H9 (cell line): ENCODE results near the gene ZNF724. TPM values are rescaled to one million over a fixed set of nuclear protein-coding genes. Genes with fewer than 3 reads are reported as not detected.

ENCODE experiments used
- DNase-seq: peaks from one replicate; pipeline ENCODE4 v3.0.0-alpha.2; 2017
- H2AFZ ChIP-seq: one replicate; pipeline ENCODE4 v1.6.1; 2013; ENCODE audit warnings: mild to moderate bottlenecking, low read length, control low read depth, moderate library complexity
- H2AK5ac ChIP-seq: 2 replicates; pipeline ENCODE4 v1.6.1; 2013; ENCODE audit warnings: low read length, control low read depth, mixed read lengths; ENCODE audit not compliant: insufficient read length
- H2BK120ac ChIP-seq: one replicate; pipeline ENCODE4 v1.6.1; 2013; ENCODE audit warnings: low read depth, mild to moderate bottlenecking, low read length, control low read depth, inconsistent platforms; ENCODE audit not compliant: poor library complexity, severe bottlenecking
- H2BK12ac ChIP-seq: 2 replicates; pipeline ENCODE4 v1.6.1; 2013; ENCODE audit warnings: low read length, control low read depth, mixed read lengths, low read depth; ENCODE audit not compliant: insufficient read length
- H2BK15ac ChIP-seq: 2 replicates; pipeline ENCODE4 v1.6.1; 2013; ENCODE audit warnings: low read depth, low read length, control low read depth
- H2BK20ac ChIP-seq: one replicate; pipeline ENCODE4 v1.6.1; 2013; ENCODE audit warnings: low read depth, mild to moderate bottlenecking, low read length, control low read depth, inconsistent platforms; ENCODE audit not compliant: poor library complexity, severe bottlenecking
- H2BK5ac ChIP-seq: 2 replicates; pipeline ENCODE4 v1.6.1; 2013; ENCODE audit warnings: low read length, control low read depth, mixed read lengths; ENCODE audit not compliant: insufficient read length
- H3K14ac ChIP-seq: 2 replicates; pipeline ENCODE4 v1.6.1; 2013; ENCODE audit warnings: low read length, control low read depth; ENCODE audit not compliant: insufficient read depth
- H3K18ac ChIP-seq: 2 replicates; pipeline ENCODE4 v1.6.1; 2013; ENCODE audit warnings: low read depth, mild to moderate bottlenecking, mixed read lengths, low read length, control low read depth; ENCODE audit not compliant: insufficient read length
- H3K23ac ChIP-seq: 2 replicates; pipeline ENCODE4 v1.6.1; 2013; ENCODE audit warnings: low read length, control low read depth, mixed read lengths, low read depth; ENCODE audit not compliant: insufficient read length
- H3K23me2 ChIP-seq: 2 replicates; pipeline ENCODE4 v1.6.1; 2013; ENCODE audit warnings: low read depth, mild to moderate bottlenecking, mixed read lengths, low read length, control low read depth; ENCODE audit not compliant: insufficient read length, poor library complexity, severe bottlenecking
- H3K27ac ChIP-seq: 2 replicates; pipeline ENCODE4 v1.5.1; 2013; ENCODE audit warnings: low read length, control low read depth, mixed read lengths, low read depth; ENCODE audit not compliant: insufficient read length
- H3K27me3 ChIP-seq: 2 replicates; pipeline ENCODE4 v1.6.1; 2013; ENCODE audit warnings: low read length, control low read depth, inconsistent platforms; ENCODE audit not compliant: insufficient read depth
- H3K4ac ChIP-seq: 2 replicates; pipeline ENCODE4 v1.6.1; 2013; ENCODE audit warnings: low read depth, mild to moderate bottlenecking, control low read depth, inconsistent platforms, low read length, moderate library complexity
- H3K4me1 ChIP-seq: 2 replicates; pipeline ENCODE4 v1.6.1; 2013; ENCODE audit warnings: low read length, control low read depth, inconsistent platforms; ENCODE audit not compliant: insufficient read depth
- H3K4me2 ChIP-seq: 2 replicates; pipeline ENCODE4 v1.6.1; 2013; ENCODE audit warnings: low read length, control low read depth, mixed read lengths; ENCODE audit not compliant: insufficient read length, insufficient read depth
- H3K56ac ChIP-seq: 2 replicates; pipeline ENCODE4 v1.6.1; 2013; ENCODE audit warnings: low read depth, mild to moderate bottlenecking, mixed read lengths, low read length, control low read depth; ENCODE audit not compliant: insufficient read length
- H3K79me1 ChIP-seq: 2 replicates; pipeline ENCODE4 v1.6.1; 2013; ENCODE audit warnings: low read depth, mild to moderate bottlenecking, moderate library complexity, low read length, control low read depth, inconsistent platforms; ENCODE audit not compliant: insufficient read depth, poor library complexity, severe bottlenecking
- H3K79me2 ChIP-seq: 2 replicates; pipeline ENCODE4 v1.6.1; 2013; ENCODE audit warnings: low read length, control low read depth, inconsistent platforms; ENCODE audit not compliant: insufficient read depth
- H3K9ac ChIP-seq: 2 replicates; pipeline ENCODE4 v1.6.1; 2013; ENCODE audit warnings: low read length, control low read depth, mixed read lengths; ENCODE audit not compliant: insufficient read length; ENCODE audit errors: extremely low read depth
- H3K9me3 ChIP-seq: one replicate; pipeline ENCODE4 v1.6.1; 2013; ENCODE audit warnings: low read depth, low read length, inconsistent platforms; ENCODE audit not compliant: control insufficient read depth
- H3T11ph ChIP-seq: one replicate; pipeline ENCODE4 v1.6.1; 2013; ENCODE audit warnings: mild to moderate bottlenecking, low read length, control low read depth, inconsistent platforms
- H4K20me1 ChIP-seq: one replicate; pipeline ENCODE4 v1.6.1; 2013; ENCODE audit not compliant: control insufficient read depth, insufficient read length, insufficient read depth
- H4K5ac ChIP-seq: 2 replicates; pipeline ENCODE4 v1.6.1; 2013; ENCODE audit warnings: low read depth, mild to moderate bottlenecking, mixed read lengths, low read length, control low read depth; ENCODE audit not compliant: insufficient read length
- H4K8ac ChIP-seq: replicated peaks from 2 replicates; pipeline ENCODE4 v1.6.1; 2013; ENCODE audit warnings: low read length, control low read depth, mixed read lengths, low read depth; ENCODE audit not compliant: insufficient read length
- H4K91ac ChIP-seq: 2 replicates; pipeline ENCODE4 v1.6.1; 2013; ENCODE audit warnings: low read depth, mild to moderate bottlenecking, moderate library complexity, mixed read lengths, low read length, control low read depth; ENCODE audit not compliant: insufficient read length
- H3K27ac Mint-ChIP-seq, 3 experiments: 2 replicates in 2 of 3; 3 replicates in 1 of 3; pipeline ENCODE4 v1.8.0; 2020 to 2021; ENCODE audit warnings: mixed read lengths in 3 of 3, mild to moderate bottlenecking in 1 of 3, moderate library complexity in 1 of 3
- H3K27me3 Mint-ChIP-seq: 2 replicates; pipeline ENCODE4 v1.8.0; 2021; ENCODE audit warnings: low read depth, mild to moderate bottlenecking, moderate library complexity, mixed read lengths
- H3K36me3 Mint-ChIP-seq, 3 experiments: 2 replicates in 2 of 3; 3 replicates in 1 of 3; pipeline ENCODE4 v1.8.0; 2020 to 2021; ENCODE audit warnings: low read depth in 3 of 3, mixed read lengths in 3 of 3; ENCODE audit not compliant: insufficient read depth in 1 of 3
- H3K4me1 Mint-ChIP-seq, 2 experiments: 2 replicates each; pipeline ENCODE4 v1.8.0; 2020; ENCODE audit warnings: mixed read lengths in 2 of 2
- H3K4me3 Mint-ChIP-seq, 2 experiments: 2 replicates in 1 of 2; 3 replicates in 1 of 2; pipeline ENCODE4 v1.8.0; 2020 to 2021; ENCODE audit warnings: mild to moderate bottlenecking in 2 of 2, mixed read lengths in 2 of 2, moderate library complexity in 1 of 2
- H3K9me3 Mint-ChIP-seq, 2 experiments: 2 replicates in 1 of 2; 3 replicates in 1 of 2; pipeline ENCODE4 v1.8.0; 2020; ENCODE audit warnings: mild to moderate bottlenecking in 2 of 2, mixed read lengths in 2 of 2, moderate library complexity in 1 of 2
- WGBS: extraction: QIAGEN DNeasy Blood & Tissue Kit; methylation state at CpG from one replicate; pipeline ENCODE4 v1.1.7; 2013; ENCODE audit warnings: missing lambda C conversion rate, low lambda C conversion rate, mixed read lengths; ENCODE audit not compliant: insufficient read length; ENCODE audit errors: extremely low coverage; 5-methylcytosine and 5-hydroxymethylcytosine counted together
- total RNA-seq: library from RNA; stranded (reverse); gene quantifications from 2 replicates; pipeline ENCODE4 v1.2.1, GENCODE V29; 2021
- TF ChIP-seq, protein P1 (sequence below): fragments of 200-600 bp; sonication (generic); conservative IDR thresholded peaks from 3 replicates; pipeline ENCODE4 v1.8.0; 2021; ENCODE audit warnings: antibody characterized with exemption, mild to moderate bottlenecking

ZNF724 gene
- total RNA-seq, 1 experiment from 2014 or later, result 56.7 TPM

GRCh38 chr19:23259961-23260360 lies 9.8 kb upstream of the ZNF724 start:
- H2BK12ac ChIP-seq, result no peak overlapping the region
- no peak overlapping the region for H3T11ph ChIP-seq
- no peaks in the 10 kb centered on the region for H3K4me1 ChIP-seq
- no CpG with 5 or more reads among the region's 2 CpGs for WGBS
- H3K9me3 ChIP-seq, result no peaks in the 10 kb centered on the region
- H2BK120ac ChIP-seq, result no peak overlapping the region
- no peak overlapping the region for H3K4ac ChIP-seq
- Mint-ChIP-seq H3K4me1 (no peaks in the 10 kb centered on the region), H3K27ac (no peak overlapping the region), H3K4me3 (no peak overlapping the region), H3K36me3 (peaks cover 46 to 69% (median 54%) of the 10 kb centered on the region in 3 experiments), H3K27me3 (no peaks in the 10 kb centered on the region), H3K9me3 (no peaks in the 10 kb centered on the region)
- no peak overlapping the region for H3K14ac ChIP-seq
- H3K27ac ChIP-seq, result no peak overlapping the region
- no peaks in the 10 kb centered on the region for H3K27me3 ChIP-seq
- H4K20me1 ChIP-seq, result no peaks in the 10 kb centered on the region
- H4K5ac ChIP-seq, result no peak overlapping the region
- H2BK5ac ChIP-seq, result no peak overlapping the region
- no peak overlapping the region for H3K9ac ChIP-seq
- DNase-seq, result no peak
- TF ChIP-seq, protein P1, sequence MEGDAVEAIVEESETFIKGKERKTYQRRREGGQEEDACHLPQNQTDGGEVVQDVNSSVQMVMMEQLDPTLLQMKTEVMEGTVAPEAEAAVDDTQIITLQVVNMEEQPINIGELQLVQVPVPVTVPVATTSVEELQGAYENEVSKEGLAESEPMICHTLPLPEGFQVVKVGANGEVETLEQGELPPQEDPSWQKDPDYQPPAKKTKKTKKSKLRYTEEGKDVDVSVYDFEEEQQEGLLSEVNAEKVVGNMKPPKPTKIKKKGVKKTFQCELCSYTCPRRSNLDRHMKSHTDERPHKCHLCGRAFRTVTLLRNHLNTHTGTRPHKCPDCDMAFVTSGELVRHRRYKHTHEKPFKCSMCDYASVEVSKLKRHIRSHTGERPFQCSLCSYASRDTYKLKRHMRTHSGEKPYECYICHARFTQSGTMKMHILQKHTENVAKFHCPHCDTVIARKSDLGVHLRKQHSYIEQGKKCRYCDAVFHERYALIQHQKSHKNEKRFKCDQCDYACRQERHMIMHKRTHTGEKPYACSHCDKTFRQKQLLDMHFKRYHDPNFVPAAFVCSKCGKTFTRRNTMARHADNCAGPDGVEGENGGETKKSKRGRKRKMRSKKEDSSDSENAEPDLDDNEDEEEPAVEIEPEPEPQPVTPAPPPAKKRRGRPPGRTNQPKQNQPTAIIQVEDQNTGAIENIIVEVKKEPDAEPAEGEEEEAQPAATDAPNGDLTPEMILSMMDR, result no peak
- no peak overlapping the region for H4K8ac ChIP-seq
- H3K4me2 ChIP-seq, result no peak overlapping the region
- no peak overlapping the region for H3K18ac ChIP-seq
- H3K56ac ChIP-seq, result no peak overlapping the region
- H2BK20ac ChIP-seq, result no peak overlapping the region
- H3K79me2 ChIP-seq, result no peaks in the 10 kb centered on the region
- no peak overlapping the region for H2AK5ac ChIP-seq
- H4K91ac ChIP-seq, result no peak overlapping the region
- no peak overlapping the region for H3K23ac ChIP-seq
- no peaks in the 10 kb centered on the region for H3K79me1 ChIP-seq
- H2AFZ ChIP-seq, result no peak overlapping the region
- H2BK15ac ChIP-seq, result no peak overlapping the region
- no peaks in the 10 kb centered on the region for H3K23me2 ChIP-seq
